Endothelial cell of umbilical vein (primary cell): Measurements from ENCODE around the gene ALOXE3. TPM values are rescaled to one million over a fixed set of nuclear protein-coding genes. Genes with fewer than 3 reads are reported as not detected.
A peak's percentile ranks its signal among the peaks of the same experiment; 100 is the strongest.

ENCODE experiments used
- BruUV-seq: library from RNA; stranded (reverse); fragments of 400-500 nt; replicated peaks from 2 replicates; lab custom pipeline; 2021; lab: Mats Ljungman, UMichigan
- CTCF ChIA-PET: fragments of 300-600, 350-600 bp; sonication (Branson Sonifier 250); formaldehyde crosslinking; loops from one replicate; lab custom pipeline; 2021; ENCODE audit warnings: antibody characterized with exemption, inconsistent platforms; lab: Charles Lee
- POLR2A ChIA-PET: fragments of 300-600, 350-600 bp; sonication (Branson Sonifier 250); formaldehyde crosslinking; loops from one replicate; lab custom pipeline; 2021; ENCODE audit warnings: antibody characterized with exemption, inconsistent platforms; lab: Charles Lee
- DNase-seq: peaks from one replicate; pipeline ENCODE4 v3.0.0-alpha.2; 2011; ENCODE audit warnings: low read depth, low spot score
- FAIRE-seq: peaks from 2 replicates; lab custom pipeline; 2011; peaks lifted over from hg19 to GRCh38; lab: Jason Lieb, UNC
- H2AFZ ChIP-seq: 2 replicates; pipeline ENCODE4 v1.6.0; 2012; ENCODE audit warnings: low read depth, low read length, control low read depth, inconsistent platforms
- H3K27ac ChIP-seq: 2 replicates; pipeline ENCODE4 v1.5.1; 2011; ENCODE audit warnings: low read depth, mild to moderate bottlenecking, control low read depth, low read length, moderate library complexity; ENCODE audit not compliant: insufficient read depth
- H3K27me3 ChIP-seq, 2 experiments: 2 replicates each; pipeline versions ENCODE4 v1.6.0 to v1.6.1; 2011; ENCODE audit warnings: low read length in 2 of 2, mixed read lengths in 1 of 2; ENCODE audit not compliant: control insufficient read depth in 2 of 2, insufficient read depth in 2 of 2
- H3K36me3 ChIP-seq, 2 experiments: 2 replicates in 1 of 2; 3 replicates in 1 of 2; pipeline ENCODE4 v1.5.1; 2011; ENCODE audit warnings: low read length in 2 of 2, mild to moderate bottlenecking in 1 of 2, moderate library complexity in 1 of 2; ENCODE audit not compliant: control insufficient read depth in 2 of 2, insufficient read depth in 2 of 2; ENCODE audit errors: extremely low read depth in 1 of 2
- H3K4me1 ChIP-seq: 3 replicates; pipeline ENCODE4 v1.5.1; 2011; ENCODE audit warnings: mild to moderate bottlenecking, low read length; ENCODE audit not compliant: control insufficient read depth, insufficient read depth; ENCODE audit errors: extremely low read depth
- H3K4me2 ChIP-seq: 2 replicates; pipeline ENCODE4 v1.6.1; 2011; ENCODE audit warnings: low read length, control low read depth, mixed read lengths; ENCODE audit not compliant: insufficient read depth
- H3K4me3 ChIP-seq, 3 experiments: fragments of 200-600 bp in 1 of 3; sonication (generic), shearing (Covaris generic) in 1 of 3; replicated peaks in 1 of 3; 2 replicates each; pipeline ENCODE4 v1.5.1; 2011 to 2016; ENCODE audit warnings: control low read depth in 3 of 3, low read length in 3 of 3, mild to moderate bottlenecking in 2 of 3, inconsistent platforms in 1 of 3, low read depth in 1 of 3, moderate library complexity in 1 of 3; ENCODE audit not compliant: insufficient read depth in 1 of 3
- H3K79me2 ChIP-seq: 2 replicates; pipeline ENCODE4 v1.6.0; 2012; ENCODE audit warnings: low read length, inconsistent platforms; ENCODE audit not compliant: control insufficient read depth, insufficient read depth
- H3K9ac ChIP-seq: replicated peaks from 2 replicates; pipeline ENCODE3; 2011; ENCODE audit warnings: low read length, control low read depth; ENCODE audit not compliant: insufficient read depth; ENCODE audit errors: extremely low read depth
- H3K9me1 ChIP-seq: replicated peaks from 3 replicates; pipeline ENCODE4 v1.6.0; 2011; ENCODE audit warnings: mild to moderate bottlenecking, low read length; ENCODE audit not compliant: control insufficient read depth, insufficient read depth; ENCODE audit errors: extremely low read depth
- H3K9me3 ChIP-seq: replicated peaks from 2 replicates; pipeline ENCODE4 v1.5.1; 2012; ENCODE audit warnings: low read length, inconsistent platforms; ENCODE audit not compliant: control insufficient read depth, insufficient read depth
- H4K20me1 ChIP-seq: replicated peaks from 2 replicates; pipeline ENCODE3; 2011; ENCODE audit warnings: mild to moderate bottlenecking, low read length; ENCODE audit not compliant: control insufficient read depth, insufficient read depth; ENCODE audit errors: extremely low read depth
- CTCF ChIP-seq, 2 donors: IDR thresholded peaks; 1 replicate in 1 of 2; 2 replicates in 1 of 2; pipeline ENCODE4 v1.5.1; 2011; ENCODE audit warnings: low read length in 2 of 2, mild to moderate bottlenecking in 2 of 2, moderate library complexity in 2 of 2, control low read depth in 1 of 2, inconsistent platforms in 1 of 2, low read depth in 1 of 2; ENCODE audit not compliant: insufficient read depth in 1 of 2; ENCODE audit errors: extremely low read depth in 1 of 2
- EZH2 ChIP-seq: IDR thresholded peaks from 2 replicates; pipeline ENCODE4 v1.6.1; 2012; ENCODE audit warnings: borderline replicate concordance, low read depth, mild to moderate bottlenecking, moderate library complexity, low read length, inconsistent platforms; ENCODE audit not compliant: severe bottlenecking
- FOS ChIP-seq: IDR thresholded peaks from 2 replicates; pipeline ENCODE4 v1.6.1; 2011; ENCODE audit warnings: mild to moderate bottlenecking, low read length, moderate library complexity, borderline replicate concordance; ENCODE audit not compliant: insufficient read depth
- GATA2 ChIP-seq: IDR thresholded peaks from 2 replicates; pipeline ENCODE4 v1.7.0; 2011; ENCODE audit warnings: low read depth, mild to moderate bottlenecking, moderate library complexity, mixed read lengths, low read length; ENCODE audit not compliant: insufficient read length, insufficient read depth
- JUN ChIP-seq: IDR thresholded peaks from 2 replicates; pipeline ENCODE4 v1.6.1; 2011; ENCODE audit warnings: borderline replicate concordance, low read depth; ENCODE audit not compliant: insufficient read length, insufficient read depth
- MAX ChIP-seq: IDR thresholded peaks from 2 replicates; pipeline ENCODE4 v1.6.1; 2011; ENCODE audit not compliant: insufficient read depth, insufficient read length
- MYC ChIP-seq: IDR thresholded peaks from one replicate; pipeline ENCODE4 v1.6.1; 2011; ENCODE audit warnings: mild to moderate bottlenecking, low read depth, low read length
- POLR2A ChIP-seq: IDR thresholded peaks from 2 replicates; pipeline ENCODE4 v1.6.1; 2012; ENCODE audit warnings: low read depth, mild to moderate bottlenecking, control low read depth, low read length
- POLR2AphosphoS5 ChIP-seq: IDR thresholded peaks from 2 replicates; pipeline ENCODE4 v1.6.1; 2012; ENCODE audit warnings: low read depth, mild to moderate bottlenecking, control low read depth, low read length, moderate library complexity; ENCODE audit not compliant: insufficient read depth
- dilution Hi-C: fragments of 300-500 bp; cut with MboI; formaldehyde crosslinking; loops from one replicate; pipeline ENCODE4 v1.15.0; 2019; ENCODE audit warnings: low sequenced_read_pairs; ENCODE audit not compliant: extremely low pct_ligation_motif_present
- intact Hi-C: fragments of 100-400 bp; cut with micrococcal nuclease; formaldehyde crosslinking; loops from one replicate; pipeline ENCODE4 v1.10.0; 2022
- polyA plus RNA-seq, 4 experiments: library from polyadenylated mRNA; depleted of rRNA in 3 of 4; stranded (reverse) in 3 of 4; unstranded in 1 of 4; fragments of >200 nt; gene quantifications; 2 replicates each; pipeline versions ENCODE4 v1.2.1 to v1.2.3, GENCODE V29; 2011 to 2012; ENCODE audit warnings: missing spikeins in 1 of 4
- total RNA-seq: library from RNA; stranded (reverse); gene quantifications from 2 replicates; pipeline ENCODE4 v1.2.3, GENCODE V29; 2021

The ALOXE3 gene
- total and polyA plus RNA-seq, 2 donors (not counting 3 experiments of a cell fraction or from before 2014, with no cell fraction given): 0.01 TPM; not detected in 1

- ChIA-PET POLR2A (interaction anchor here (1.0 to 1.3 kb wide), 2 partner anchors 14 to 35 kb away, joined by 4 to 5 read pairs; partner anchors contain the start of gene PER1), CTCF (interaction anchor here (0.7 to 5.6 kb wide), 12 partner anchors 15 to 163 kb away, joined by 3 to 72 read pairs (median 4); partner anchors contain the start of gene HES7)
- H3K4me2 ChIP-seq: peak overlapping the region; percentile 92
- intact Hi-C loops: loop anchor here (1.0 kb wide), 5 partner anchors 12 to 162 kb away; no protein-coding TSS in a partner anchor
- no peaks in the 10 kb centered on the region for H4K20me1 ChIP-seq
- no peak overlapping the region for H3K27ac ChIP-seq
- TF ChIP-seq POLR2A (no peak), POLR2AphosphoS5 (no peak), GATA2 (no peak), MAX (no peak), FOS (no peak), EZH2 (no peak), CTCF (IDR thresholded peaks at IDR 0.05; ENCODE audit: extremely low read depth in 1 of 2, insufficient read depth in 1 of 2, low read depth in 1 of 2, low read length in 2 of 2) (no peak), JUN (no peak), MYC (no peak)
- H3K4me3 ChIP-seq: peak overlapping the region in 2 of 3 experiments; percentile 17 to 42
- no peaks in the 10 kb centered on the region for H3K9me1 ChIP-seq
- peaks cover 0 to 21% of the 10 kb centered on the region in 2 experiments for H3K36me3 ChIP-seq
- dilution Hi-C loops: no loop called here
- no peaks in the 10 kb centered on the region for H3K79me2 ChIP-seq
- no TSS peak for BruUV-seq
- H3K4me1 ChIP-seq: peaks cover 14% of the 10 kb centered on the region
- H3K27me3 ChIP-seq: no peaks in the 10 kb centered on the region
- peak overlapping the region; percentile 83 for H2AFZ ChIP-seq
- peak overlapping the region; percentile 40 for H3K9ac ChIP-seq
- FAIRE-seq (no peak), DNase-seq (no peak)
- no peaks in the 10 kb centered on the region for H3K9me3 ChIP-seq
Measured at GRCh38 chr17:8138374-8138671, 20.0 kb upstream of the ALOXE3 start.
